ENCODE data around the gene MXRA7.
A peak's percentile ranks its signal among the peaks of the same experiment; 100 is the strongest.

MXRA7 gene

DNA sequence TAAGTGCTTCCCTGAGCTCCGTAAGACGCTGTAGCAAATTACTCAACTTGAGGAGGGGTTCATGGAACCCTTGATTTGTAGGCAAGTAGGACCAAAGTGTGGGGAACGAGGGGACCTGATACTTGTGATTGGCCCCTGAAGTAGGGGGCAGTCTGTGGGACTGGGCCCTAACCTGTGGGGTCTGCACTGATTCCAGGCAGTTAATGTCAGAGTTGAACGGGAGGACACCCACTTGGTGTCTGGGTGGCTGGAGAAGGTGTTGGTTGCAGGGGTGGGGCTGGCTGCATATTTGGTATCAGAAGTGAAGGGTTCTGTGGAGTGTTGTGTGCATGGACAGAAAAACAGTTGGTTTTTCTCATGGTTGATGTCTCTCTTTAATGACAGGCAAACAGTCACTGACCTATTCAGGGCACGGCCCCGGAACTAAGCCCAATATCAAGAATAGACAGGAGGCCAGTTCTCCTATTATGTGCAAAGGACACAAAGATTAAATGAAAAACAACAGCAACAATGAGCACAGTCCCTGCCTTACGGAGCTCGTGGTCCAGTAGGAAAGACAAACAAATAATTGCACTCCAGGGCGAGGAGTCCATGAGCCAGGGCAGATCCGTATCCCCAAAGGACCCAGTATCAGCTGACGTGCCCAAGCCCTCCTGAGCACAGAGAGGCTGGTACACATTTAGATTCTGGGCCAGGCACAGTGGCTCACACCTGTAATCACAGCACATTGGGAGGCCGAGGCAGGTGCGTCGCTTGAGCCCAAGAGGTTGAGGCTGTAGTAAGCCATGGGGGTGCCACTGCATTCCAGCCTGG, 19.2 kb downstream of the MXRA7 start:
- no peak for DNase-seq

- no peak for DNase-seq
These were observed 20.0 kb downstream of the MXRA7 start for GRCh38 chr17:76690596-76691280.

GRCh38 chr17:76689859-76690258, 20.9 kb downstream of the MXRA7 start:
- DNase-seq, result no peak

- no peak for DNase-seq
These were observed 22.6 kb downstream of the MXRA7 start for GRCh38 chr17:76688165-76688622.

DNA sequence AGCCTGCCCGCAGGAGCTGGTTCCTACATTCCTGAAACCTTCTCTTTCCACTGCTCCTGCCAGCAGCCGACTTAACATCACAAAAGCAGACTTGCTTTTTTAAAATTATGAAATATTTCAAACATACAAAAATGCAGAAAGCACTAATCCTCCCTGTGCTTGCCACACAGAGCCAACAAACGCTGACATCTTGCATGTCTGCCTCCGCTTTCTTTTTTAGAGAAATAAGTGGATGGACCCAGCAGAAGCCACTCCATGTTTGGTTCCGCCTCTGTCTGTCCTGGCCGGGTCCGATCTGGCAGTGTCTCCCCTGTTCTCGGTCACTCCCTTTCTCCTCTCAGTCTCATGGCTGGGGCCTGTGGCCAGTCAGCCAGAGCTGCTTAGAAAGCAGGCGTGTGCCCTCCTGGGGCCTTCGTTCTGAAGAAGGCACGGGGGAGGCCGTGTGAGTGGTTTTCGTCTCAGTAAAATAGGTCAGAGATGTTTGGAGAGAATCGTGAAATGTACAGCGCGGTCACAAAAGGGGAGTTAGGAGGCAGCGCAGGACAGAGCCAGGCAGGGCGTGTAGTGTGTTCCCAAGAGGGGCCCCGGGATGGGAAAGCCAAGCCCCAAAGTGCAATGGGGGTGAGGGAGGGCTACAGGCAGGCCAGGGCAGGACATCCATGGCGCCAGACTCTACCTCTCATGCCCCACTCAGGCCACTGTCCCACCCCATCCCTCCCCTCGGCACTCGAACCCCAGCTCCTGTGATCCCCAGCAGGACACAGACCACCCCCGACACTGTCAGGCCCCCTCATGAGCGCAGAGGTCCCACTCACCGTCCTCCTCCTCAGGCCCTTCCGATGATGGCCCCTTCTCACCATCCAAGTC, 23.2 kb downstream of the MXRA7 start:
- no peak for DNase-seq

DNA sequence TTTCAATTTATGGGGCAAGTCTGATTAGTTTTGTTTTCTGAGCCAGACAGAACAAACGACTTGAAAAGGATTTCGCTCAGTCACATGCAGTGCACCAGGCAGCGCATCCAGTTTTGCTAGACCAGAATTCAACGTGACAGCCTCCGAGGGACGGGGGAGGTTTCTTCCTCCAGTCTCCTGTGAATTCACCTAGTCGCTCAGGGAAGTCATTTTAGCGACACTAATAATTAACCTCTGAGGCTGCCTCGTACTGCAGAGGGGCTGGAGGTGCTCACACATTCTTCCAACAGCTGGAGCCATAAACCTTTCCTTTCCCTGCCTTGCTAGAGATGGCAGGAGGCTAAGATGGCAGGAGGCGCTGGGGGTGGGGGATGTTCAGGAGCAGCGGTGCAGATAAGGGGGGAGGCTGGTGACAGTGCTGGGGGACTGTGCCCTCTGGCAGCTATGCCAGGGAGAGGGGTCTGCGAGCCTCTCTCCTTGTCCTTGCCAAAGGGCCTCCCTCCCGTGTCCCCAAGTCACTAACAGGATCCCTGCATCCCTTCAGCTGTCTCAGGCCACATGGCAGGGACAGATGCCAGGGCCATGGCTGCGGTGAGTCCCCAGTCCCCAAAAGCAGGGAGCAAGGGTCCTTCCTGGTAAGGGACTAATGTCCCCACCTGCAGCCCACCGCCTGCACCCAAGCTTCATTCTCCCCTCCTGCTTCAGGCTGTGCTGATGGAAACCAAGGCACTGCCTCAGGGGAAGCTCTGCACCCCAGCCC, 24.0 kb downstream of the MXRA7 start:
- no peak for DNase-seq

DNA sequence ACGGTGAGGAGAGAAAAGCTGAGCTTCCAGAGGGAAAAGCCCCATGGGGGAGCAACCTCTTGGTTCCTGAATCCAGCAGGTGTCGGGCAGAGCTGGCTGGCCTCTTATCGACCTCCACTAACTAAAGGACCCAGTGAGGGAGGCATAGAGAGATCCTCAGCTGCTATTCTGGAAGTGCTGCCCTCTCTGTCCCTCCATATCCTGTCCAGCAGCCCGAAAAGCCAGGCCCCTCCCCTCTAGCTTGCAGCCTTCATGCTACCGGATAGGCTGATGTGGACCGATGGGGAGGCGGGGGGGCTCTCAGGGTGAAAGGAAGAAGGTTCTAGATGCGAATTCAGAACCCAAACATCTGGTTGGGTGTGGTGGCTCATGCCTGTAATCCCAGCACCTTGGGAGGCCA, 24.9 kb downstream of the MXRA7 start:
- DNase-seq, result no peak

DNA sequence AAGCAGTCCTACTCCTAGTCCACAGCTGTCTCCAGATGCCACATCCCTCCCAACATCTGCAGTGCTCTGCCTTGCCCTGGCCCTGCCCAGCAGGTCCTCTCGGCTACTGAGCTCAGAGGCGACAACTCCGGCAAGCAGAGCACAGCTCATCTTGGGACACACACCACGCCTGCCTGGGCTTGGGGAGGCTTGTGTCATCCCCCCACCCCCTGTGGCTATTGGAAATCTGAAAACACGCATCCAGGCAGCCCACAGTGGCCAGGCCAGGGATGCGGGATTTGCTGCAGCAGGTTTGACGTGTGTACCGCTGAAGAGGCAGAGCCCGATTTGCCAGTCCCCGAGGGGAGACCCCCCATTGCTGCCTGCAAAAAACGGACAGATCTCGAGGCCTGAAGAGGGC, 25.4 kb downstream of the MXRA7 start:
- no peak for DNase-seq

GRCh38 chr17:76684756-76685155, 26.0 kb downstream of the MXRA7 start:
- no peak for DNase-seq

DNA sequence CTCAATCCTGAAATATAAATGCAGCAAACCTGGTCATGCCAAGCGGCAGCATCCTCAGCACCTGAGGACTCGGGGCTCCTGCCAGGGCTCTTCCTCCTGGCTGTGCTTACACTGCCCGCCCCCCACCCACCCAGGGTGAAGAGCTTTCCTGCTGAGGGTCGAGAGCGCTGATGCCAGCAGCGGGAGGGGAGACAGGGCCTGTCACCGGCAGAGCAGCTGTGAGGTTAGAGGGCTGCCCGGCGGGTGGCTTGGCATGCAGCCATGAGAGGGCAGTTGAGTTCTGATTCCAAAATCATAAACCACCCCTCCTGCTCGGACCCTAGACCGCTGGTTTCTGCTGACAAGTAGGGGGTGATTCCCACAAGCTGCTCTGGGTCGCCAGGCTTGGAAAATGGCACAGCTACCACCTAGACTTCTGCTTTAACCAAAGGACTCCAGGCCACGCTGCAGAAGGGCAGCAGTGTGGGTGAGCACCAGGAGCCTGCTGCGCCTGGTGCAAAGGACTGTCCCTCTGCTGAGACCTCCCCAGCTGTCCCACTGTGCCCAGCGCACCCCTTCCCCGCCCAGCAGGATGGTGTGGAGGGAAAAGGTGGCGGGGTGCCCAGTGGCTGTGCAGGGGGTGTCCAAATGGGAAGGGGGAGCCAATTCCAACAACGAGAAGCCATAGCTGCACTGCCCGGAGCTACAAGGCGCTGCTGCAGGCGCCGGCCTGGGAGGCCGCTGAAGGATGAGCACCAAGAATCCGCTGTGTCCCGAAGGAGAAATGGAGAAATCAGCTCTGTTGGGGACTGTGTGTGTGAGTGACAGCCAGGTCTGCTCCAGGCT, 26.6 kb downstream of the MXRA7 start:
- no peak for DNase-seq

- no peak for DNase-seq
These were observed 27.6 kb downstream of the MXRA7 start for GRCh38 chr17:76683011-76683755.

DNA sequence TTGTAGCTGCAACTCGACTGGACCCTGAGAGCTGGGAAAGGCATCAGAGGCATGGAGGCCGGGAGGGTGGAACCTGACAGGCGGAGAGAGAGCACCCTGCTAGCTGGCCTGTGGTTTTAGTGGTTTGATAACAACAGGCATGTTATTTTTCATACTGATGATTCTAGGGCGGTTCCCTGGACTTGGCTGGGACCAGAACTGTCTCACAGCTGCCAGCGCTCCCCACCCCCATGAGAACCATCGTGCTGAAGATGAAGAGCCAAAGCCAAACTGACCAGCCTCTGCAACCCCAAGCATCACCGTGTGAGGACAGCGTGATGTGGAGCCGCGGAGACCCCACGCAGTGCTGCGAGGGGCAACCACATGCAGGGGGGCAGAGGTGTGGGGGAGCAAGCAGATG, 28.5 kb downstream of the MXRA7 start:
- no peak for DNase-seq

- peak; percentile 83 for DNase-seq
These were observed 29.3 kb downstream of the MXRA7 start for GRCh38 chr17:76681222-76682137.

DNA sequence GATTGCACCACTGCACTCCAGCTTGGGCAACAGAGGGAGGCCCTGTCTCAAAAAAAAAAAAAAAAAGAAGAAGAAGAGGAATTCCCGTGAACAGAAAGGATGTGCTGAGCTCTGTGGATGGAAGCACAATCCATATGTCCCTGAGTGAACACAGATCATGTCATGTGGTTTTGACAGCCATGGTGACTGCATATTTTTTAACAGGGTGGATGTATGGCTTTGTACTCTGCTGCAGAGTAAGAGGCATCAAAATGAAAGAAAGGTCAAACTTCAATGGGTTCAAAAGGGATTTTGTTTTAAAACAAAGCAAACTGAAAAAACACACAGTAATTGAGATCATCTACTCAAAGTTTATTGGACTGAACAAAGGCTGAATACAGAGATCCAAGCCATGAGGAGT, 31.5 kb downstream of the MXRA7 start:
- DNase-seq, result no peak

DNA sequence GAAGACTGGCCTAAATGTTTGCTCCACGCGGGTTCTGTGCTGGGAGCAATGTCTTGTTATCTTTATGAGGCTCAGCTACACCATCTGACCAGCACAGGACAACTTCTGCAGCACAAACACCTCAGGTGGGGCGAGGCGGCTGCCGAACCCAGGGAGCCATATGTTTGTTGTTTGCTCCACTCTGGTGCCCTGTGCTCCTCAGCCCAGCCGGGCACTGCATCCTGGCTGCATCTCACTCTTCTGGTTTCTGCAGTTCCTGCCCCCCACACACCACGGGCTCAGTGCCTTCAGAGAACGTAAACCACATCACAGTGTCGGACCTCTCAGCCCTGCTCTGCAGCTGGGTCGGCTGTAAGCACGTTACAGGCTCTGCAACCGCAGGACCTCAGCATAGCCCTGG, 32.4 kb downstream of the MXRA7 start:
- peak; percentile 70 for DNase-seq

- no peak for DNase-seq
These were observed 33.4 kb downstream of the MXRA7 start for GRCh38 chr17:76677406-76677805.

- no peak for DNase-seq
These were observed 34.1 kb downstream of the MXRA7 start for GRCh38 chr17:76676629-76677028.

GRCh38 chr17:76675648-76676047, 35.1 kb downstream of the MXRA7 start:
- no peak for DNase-seq

DNA sequence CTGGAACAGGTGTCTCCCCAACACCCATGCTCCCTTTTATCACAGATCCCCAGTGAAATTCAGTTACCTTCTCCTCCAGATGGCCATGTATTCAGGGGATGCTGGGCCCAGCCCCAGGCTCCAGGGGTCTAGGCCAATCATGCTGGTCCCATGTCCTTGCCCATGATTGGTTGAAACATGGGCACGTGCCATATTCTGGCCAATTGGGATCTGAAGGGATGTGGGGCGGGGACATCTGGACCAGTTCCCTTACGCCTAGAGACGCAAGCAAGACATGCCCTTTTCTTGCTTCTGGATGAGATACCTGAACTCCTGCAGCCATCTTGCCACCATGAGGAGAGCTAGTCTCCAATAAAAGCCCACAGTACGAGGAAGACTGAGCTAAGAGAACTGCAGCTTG, 36.2 kb downstream of the MXRA7 start:
- DNase-seq, result no peak

- DNase-seq, result no peak
These were observed 37.0 kb downstream of the MXRA7 start for GRCh38 chr17:76673729-76674128.
